A673 (cell line): ENCODE data around the gene SEMA4D. TPM values are rescaled to one million over a fixed set of nuclear protein-coding genes. Genes with fewer than 3 reads are reported as not detected.

ENCODE experiments used
- BruUV-seq: library from RNA; stranded (reverse); fragments of 400-500 nt; replicated peaks from 2 replicates; lab custom pipeline; 2021; lab: Mats Ljungman, UMichigan
- CTCF ChIA-PET: fragments of 300-600 bp; sonication (Branson Sonifier 250); formaldehyde crosslinking; loops from one replicate; lab custom pipeline; 2022; ENCODE audit warnings: antibody characterized with exemption; lab: Charles Lee
- POLR2A ChIA-PET: fragments of 300-600 bp; sonication (Branson Sonifier 250); formaldehyde crosslinking; loops from one replicate; lab custom pipeline; 2022; ENCODE audit warnings: antibody characterized with exemption; ENCODE audit not compliant: low non-redundant PET; lab: Charles Lee
- DNase-seq: peaks from one replicate; pipeline ENCODE4 v3.0.0-alpha.2; 2015; ENCODE audit warnings: low spot score
- H3K27ac ChIP-seq: fragments of 200-600 bp; sonication (generic); 2 replicates; pipeline ENCODE4 v1.5.1; 2016; ENCODE audit warnings: mixed run types, low read depth, mild to moderate bottlenecking, mixed read lengths, antibody characterized with exemption, low read length; ENCODE audit not compliant: poor library complexity, severe bottlenecking
- H3K27me3 ChIP-seq: fragments of 200-600 bp; sonication (generic); replicated peaks from 2 replicates; pipeline ENCODE4 v1.6.1; 2017; ENCODE audit warnings: mixed run types, low read depth, mild to moderate bottlenecking, mixed read lengths, antibody characterized with exemption, low read length; ENCODE audit not compliant: insufficient read depth, poor library complexity
- H3K36me3 ChIP-seq: fragments of 200-600 bp; sonication (generic); 2 replicates; pipeline ENCODE4 v1.6.1; 2016; ENCODE audit warnings: mixed run types, mild to moderate bottlenecking, mixed read lengths, antibody characterized with exemption, low read length; ENCODE audit not compliant: insufficient read depth, poor library complexity, severe bottlenecking
- H3K4me1 ChIP-seq: fragments of 200-600 bp; sonication (generic); 2 replicates; pipeline ENCODE4 v1.6.1; 2017; ENCODE audit warnings: mixed run types, mild to moderate bottlenecking, mixed read lengths, antibody characterized with exemption, low read length; ENCODE audit not compliant: insufficient read depth, poor library complexity, severe bottlenecking
- H3K4me3 ChIP-seq: fragments of 200-600 bp; sonication (generic); 2 replicates; pipeline ENCODE4 v1.5.1; 2016; ENCODE audit warnings: low read depth, mixed run types, mild to moderate bottlenecking, mixed read lengths, low read length; ENCODE audit not compliant: poor library complexity, severe bottlenecking
- H3K9me3 ChIP-seq: fragments of 200-600 bp; sonication (generic); 2 replicates; pipeline ENCODE4 v1.6.1; 2016; ENCODE audit warnings: mixed run types, low read depth, mild to moderate bottlenecking, mixed read lengths, antibody characterized with exemption, low read length; ENCODE audit not compliant: poor library complexity, severe bottlenecking
- EZH2 ChIP-seq: fragments of 200-600 bp; sonication (generic); IDR thresholded peaks from 2 replicates; pipeline ENCODE4 v1.6.1; 2017; ENCODE audit warnings: borderline replicate concordance, low read depth, mild to moderate bottlenecking, mixed read lengths, antibody characterized with exemption, low read length; ENCODE audit not compliant: poor library complexity, severe bottlenecking
- intact Hi-C: fragments of 100-400 bp; cut with micrococcal nuclease; formaldehyde crosslinking; loops from one replicate; pipeline ENCODE4 v1.10.0; 2022; ENCODE audit not compliant: unreplicated experiment
- total RNA-seq: library from RNA; stranded (reverse); gene quantifications from 2 replicates; pipeline ENCODE4 v1.2.3, GENCODE V29; 2021
- TF ChIP-seq, protein P1 (sequence below): fragments of 300-800, 200-600 bp; sonication (generic); conservative IDR thresholded peaks from 2 replicates; pipeline ENCODE4 v1.5.1; 2017; ENCODE audit warnings: low read depth, mild to moderate bottlenecking, antibody characterized with exemption, low read length, moderate library complexity, mixed read lengths

SEMA4D gene
- total RNA-seq, 1 experiment from 2014 or later: 14.2 TPM

DNA sequence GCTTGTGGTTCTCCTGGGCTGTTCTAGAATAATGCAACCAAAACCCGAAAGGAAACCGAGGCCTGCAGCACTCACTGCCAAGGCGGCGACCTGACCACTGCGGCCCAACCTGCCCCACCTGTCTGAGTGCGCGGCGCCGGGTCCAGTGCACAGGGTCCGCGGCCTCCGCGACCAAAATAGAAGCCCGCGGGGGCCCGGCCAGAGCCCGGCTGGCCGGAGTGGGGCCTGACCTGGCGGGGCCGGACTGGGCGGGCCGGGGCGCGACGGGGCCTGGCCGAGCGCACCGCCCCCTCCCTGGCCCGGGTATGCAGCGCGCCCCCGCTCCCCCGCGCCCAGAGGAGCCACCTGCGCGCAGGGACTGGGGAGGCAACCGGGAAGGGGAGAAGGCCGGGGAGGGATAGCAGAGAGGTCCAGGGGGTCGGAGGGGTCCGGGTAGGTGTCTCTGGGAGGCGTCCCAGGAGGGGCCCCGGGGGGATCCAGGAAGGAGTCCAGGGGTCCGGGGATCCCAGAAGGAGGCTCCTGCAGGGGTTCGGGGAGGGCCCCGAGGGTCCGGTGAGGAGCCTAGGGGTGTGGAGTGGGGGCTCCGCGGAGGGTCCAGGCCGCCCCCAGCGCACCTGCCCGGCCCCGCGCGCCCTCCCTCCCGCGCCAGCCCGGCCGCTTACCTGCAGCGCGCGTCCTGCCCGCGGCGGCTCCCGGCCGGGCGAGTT lies 503 bp downstream of the SEMA4D start:
- no peaks in the 10 kb centered on the region for H3K4me1 ChIP-seq
- H3K4me3 ChIP-seq: peak overlapping the region; percentile 76
- ChIA-PET POLR2A (interaction anchor here (0.6 kb wide), 1 partner anchor 16 kb away, joined by 4 read pairs; no protein-coding TSS in a partner anchor), CTCF (no interaction called here)
- no peak overlapping the region for H3K27ac ChIP-seq
- DNase-seq: no peak
- BruUV-seq: no TSS peak
- TF ChIP-seq, protein P1, sequence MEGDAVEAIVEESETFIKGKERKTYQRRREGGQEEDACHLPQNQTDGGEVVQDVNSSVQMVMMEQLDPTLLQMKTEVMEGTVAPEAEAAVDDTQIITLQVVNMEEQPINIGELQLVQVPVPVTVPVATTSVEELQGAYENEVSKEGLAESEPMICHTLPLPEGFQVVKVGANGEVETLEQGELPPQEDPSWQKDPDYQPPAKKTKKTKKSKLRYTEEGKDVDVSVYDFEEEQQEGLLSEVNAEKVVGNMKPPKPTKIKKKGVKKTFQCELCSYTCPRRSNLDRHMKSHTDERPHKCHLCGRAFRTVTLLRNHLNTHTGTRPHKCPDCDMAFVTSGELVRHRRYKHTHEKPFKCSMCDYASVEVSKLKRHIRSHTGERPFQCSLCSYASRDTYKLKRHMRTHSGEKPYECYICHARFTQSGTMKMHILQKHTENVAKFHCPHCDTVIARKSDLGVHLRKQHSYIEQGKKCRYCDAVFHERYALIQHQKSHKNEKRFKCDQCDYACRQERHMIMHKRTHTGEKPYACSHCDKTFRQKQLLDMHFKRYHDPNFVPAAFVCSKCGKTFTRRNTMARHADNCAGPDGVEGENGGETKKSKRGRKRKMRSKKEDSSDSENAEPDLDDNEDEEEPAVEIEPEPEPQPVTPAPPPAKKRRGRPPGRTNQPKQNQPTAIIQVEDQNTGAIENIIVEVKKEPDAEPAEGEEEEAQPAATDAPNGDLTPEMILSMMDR: no peak
- TF ChIP-seq EZH2: no peak
- H3K9me3 ChIP-seq: no peaks in the 10 kb centered on the region
- intact Hi-C loops: no loop called here
- no peaks in the 10 kb centered on the region for H3K36me3 ChIP-seq
- no peaks in the 10 kb centered on the region for H3K27me3 ChIP-seq

DNA sequence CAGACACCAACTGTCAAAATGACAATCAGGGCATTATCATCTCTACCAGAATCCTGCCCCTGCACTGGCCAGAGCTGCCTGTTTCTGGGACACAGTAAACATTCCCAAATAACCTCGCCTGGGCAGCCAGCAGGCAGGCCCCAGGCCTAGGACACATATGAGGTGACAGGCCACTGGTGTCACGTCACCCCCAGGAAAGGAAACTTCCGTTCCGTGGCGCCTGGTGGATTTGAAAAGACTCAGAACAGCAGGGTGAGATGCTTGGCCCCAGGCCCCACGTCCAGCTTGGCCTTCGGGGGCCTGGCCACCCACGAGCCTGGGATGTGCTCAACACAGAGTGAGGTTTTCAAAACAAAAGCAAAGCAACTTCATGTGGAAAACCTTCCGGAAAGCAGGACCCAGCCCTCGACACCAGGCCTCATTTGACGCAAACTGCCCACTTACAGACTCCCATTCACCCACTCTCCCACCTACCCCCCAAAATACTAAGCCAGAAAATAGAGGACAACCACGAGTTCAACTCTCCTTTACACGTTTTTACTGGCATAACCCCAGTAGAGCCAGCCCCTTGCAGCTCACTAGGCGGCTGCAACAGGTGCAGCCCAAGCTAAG lies 1.2 kb downstream of the SEMA4D start:
- no peak for DNase-seq
- no TSS peak for BruUV-seq

DNA sequence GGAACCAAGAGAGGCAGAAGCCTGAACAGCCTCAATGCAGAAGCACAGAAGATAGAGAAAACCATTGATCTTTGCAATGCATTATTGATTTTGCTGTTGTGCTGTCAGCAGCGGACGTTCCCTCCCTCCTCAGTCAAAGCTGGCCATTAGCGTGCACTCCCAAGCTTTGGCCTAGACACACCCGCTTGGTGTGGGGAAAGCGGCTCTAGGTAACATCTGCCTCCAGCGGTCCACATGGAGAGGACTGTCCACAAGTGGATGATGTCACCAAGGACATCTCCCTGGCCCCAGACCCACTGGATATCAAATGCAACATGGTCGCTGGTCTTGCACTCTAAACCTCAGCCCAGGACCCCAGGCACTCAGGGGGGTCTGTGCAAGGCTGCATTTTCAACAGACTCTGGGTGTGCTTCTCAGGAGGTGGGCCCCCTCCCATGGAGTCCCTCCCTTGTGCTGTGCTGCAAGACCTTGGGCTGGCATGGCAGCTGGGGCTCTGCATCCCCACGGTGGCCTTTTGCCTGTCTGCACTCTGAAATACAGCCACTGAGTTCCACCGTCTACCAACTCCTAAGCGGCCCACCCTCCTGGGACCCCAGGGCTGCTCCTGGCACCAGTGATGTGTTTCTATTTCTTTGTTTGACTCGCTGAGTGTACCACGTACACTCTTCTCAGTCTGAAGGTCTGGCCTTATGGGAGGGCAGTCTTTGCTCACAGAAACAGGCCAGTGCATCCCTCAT lies 1.9 kb downstream of the SEMA4D start:
- intact Hi-C loops: no loop called here
- Histone ChIP-seq H3K36me3 (no peaks in the 10 kb centered on the region), H3K27me3 (no peaks in the 10 kb centered on the region), H3K27ac (no peak overlapping the region), H3K4me1 (no peaks in the 10 kb centered on the region), H3K4me3 (no peak overlapping the region), H3K9me3 (no peaks in the 10 kb centered on the region)
- TF ChIP-seq, protein P1: no peak
- POLR2A ChIA-PET: no interaction called here
- CTCF ChIA-PET: no interaction called here
- no TSS peak for BruUV-seq
- DNase-seq: no peak

More for the DNA sequence above, 1.2 kb downstream of the SEMA4D start:
- ChIA-PET POLR2A (interaction anchor here (0.6 kb wide), 1 partner anchor 16 kb away, joined by 4 read pairs; no protein-coding TSS in a partner anchor), CTCF (no interaction called here)
- no peaks in the 10 kb centered on the region for H3K4me1 ChIP-seq
- H3K36me3 ChIP-seq: no peaks in the 10 kb centered on the region
- H3K27ac ChIP-seq: no peak overlapping the region
- peak overlapping the region; percentile 76 for H3K4me3 ChIP-seq
- H3K9me3 ChIP-seq: no peaks in the 10 kb centered on the region
- TF ChIP-seq EZH2: no peak
- TF ChIP-seq, protein P1: no peak
- no peaks in the 10 kb centered on the region for H3K27me3 ChIP-seq
- intact Hi-C loops: no loop called here
